H9 (cell line): ENCODE results near the gene EVL. TPM values are rescaled to one million over a fixed set of nuclear protein-coding genes. Genes with fewer than 3 reads are reported as not detected.
A peak's percentile ranks its signal among the peaks of the same experiment; 100 is the strongest.

Source experiments
- DNase-seq: peaks from one replicate; pipeline ENCODE4 v3.0.0-alpha.2; 2017
- H2AFZ ChIP-seq: one replicate; pipeline ENCODE4 v1.6.1; 2013; ENCODE audit warnings: mild to moderate bottlenecking, low read length, control low read depth, moderate library complexity
- H2AK5ac ChIP-seq: 2 replicates; pipeline ENCODE4 v1.6.1; 2013; ENCODE audit warnings: low read length, control low read depth, mixed read lengths; ENCODE audit not compliant: insufficient read length
- H2BK120ac ChIP-seq: one replicate; pipeline ENCODE4 v1.6.1; 2013; ENCODE audit warnings: low read depth, mild to moderate bottlenecking, low read length, control low read depth, inconsistent platforms; ENCODE audit not compliant: poor library complexity, severe bottlenecking
- H2BK12ac ChIP-seq: 2 replicates; pipeline ENCODE4 v1.6.1; 2013; ENCODE audit warnings: low read length, control low read depth, mixed read lengths, low read depth; ENCODE audit not compliant: insufficient read length
- H2BK15ac ChIP-seq: 2 replicates; pipeline ENCODE4 v1.6.1; 2013; ENCODE audit warnings: low read depth, low read length, control low read depth
- H2BK20ac ChIP-seq: one replicate; pipeline ENCODE4 v1.6.1; 2013; ENCODE audit warnings: low read depth, mild to moderate bottlenecking, low read length, control low read depth, inconsistent platforms; ENCODE audit not compliant: poor library complexity, severe bottlenecking
- H2BK5ac ChIP-seq: 2 replicates; pipeline ENCODE4 v1.6.1; 2013; ENCODE audit warnings: low read length, control low read depth, mixed read lengths; ENCODE audit not compliant: insufficient read length
- H3K14ac ChIP-seq: 2 replicates; pipeline ENCODE4 v1.6.1; 2013; ENCODE audit warnings: low read length, control low read depth; ENCODE audit not compliant: insufficient read depth
- H3K18ac ChIP-seq: 2 replicates; pipeline ENCODE4 v1.6.1; 2013; ENCODE audit warnings: low read depth, mild to moderate bottlenecking, mixed read lengths, low read length, control low read depth; ENCODE audit not compliant: insufficient read length
- H3K23ac ChIP-seq: 2 replicates; pipeline ENCODE4 v1.6.1; 2013; ENCODE audit warnings: low read length, control low read depth, mixed read lengths, low read depth; ENCODE audit not compliant: insufficient read length
- H3K23me2 ChIP-seq: 2 replicates; pipeline ENCODE4 v1.6.1; 2013; ENCODE audit warnings: low read depth, mild to moderate bottlenecking, mixed read lengths, low read length, control low read depth; ENCODE audit not compliant: insufficient read length, poor library complexity, severe bottlenecking
- H3K27ac ChIP-seq: 2 replicates; pipeline ENCODE4 v1.5.1; 2013; ENCODE audit warnings: low read length, control low read depth, mixed read lengths, low read depth; ENCODE audit not compliant: insufficient read length
- H3K27me3 ChIP-seq: 2 replicates; pipeline ENCODE4 v1.6.1; 2013; ENCODE audit warnings: low read length, control low read depth, inconsistent platforms; ENCODE audit not compliant: insufficient read depth
- H3K4ac ChIP-seq: 2 replicates; pipeline ENCODE4 v1.6.1; 2013; ENCODE audit warnings: low read depth, mild to moderate bottlenecking, control low read depth, inconsistent platforms, low read length, moderate library complexity
- H3K4me1 ChIP-seq: 2 replicates; pipeline ENCODE4 v1.6.1; 2013; ENCODE audit warnings: low read length, control low read depth, inconsistent platforms; ENCODE audit not compliant: insufficient read depth
- H3K4me2 ChIP-seq: 2 replicates; pipeline ENCODE4 v1.6.1; 2013; ENCODE audit warnings: low read length, control low read depth, mixed read lengths; ENCODE audit not compliant: insufficient read length, insufficient read depth
- H3K56ac ChIP-seq: 2 replicates; pipeline ENCODE4 v1.6.1; 2013; ENCODE audit warnings: low read depth, mild to moderate bottlenecking, mixed read lengths, low read length, control low read depth; ENCODE audit not compliant: insufficient read length
- H3K79me1 ChIP-seq: 2 replicates; pipeline ENCODE4 v1.6.1; 2013; ENCODE audit warnings: low read depth, mild to moderate bottlenecking, moderate library complexity, low read length, control low read depth, inconsistent platforms; ENCODE audit not compliant: insufficient read depth, poor library complexity, severe bottlenecking
- H3K79me2 ChIP-seq: 2 replicates; pipeline ENCODE4 v1.6.1; 2013; ENCODE audit warnings: low read length, control low read depth, inconsistent platforms; ENCODE audit not compliant: insufficient read depth
- H3K9ac ChIP-seq: 2 replicates; pipeline ENCODE4 v1.6.1; 2013; ENCODE audit warnings: low read length, control low read depth, mixed read lengths; ENCODE audit not compliant: insufficient read length; ENCODE audit errors: extremely low read depth
- H3K9me3 ChIP-seq: one replicate; pipeline ENCODE4 v1.6.1; 2013; ENCODE audit warnings: low read depth, low read length, inconsistent platforms; ENCODE audit not compliant: control insufficient read depth
- H3T11ph ChIP-seq: one replicate; pipeline ENCODE4 v1.6.1; 2013; ENCODE audit warnings: mild to moderate bottlenecking, low read length, control low read depth, inconsistent platforms
- H4K20me1 ChIP-seq: one replicate; pipeline ENCODE4 v1.6.1; 2013; ENCODE audit not compliant: control insufficient read depth, insufficient read length, insufficient read depth
- H4K5ac ChIP-seq: 2 replicates; pipeline ENCODE4 v1.6.1; 2013; ENCODE audit warnings: low read depth, mild to moderate bottlenecking, mixed read lengths, low read length, control low read depth; ENCODE audit not compliant: insufficient read length
- H4K8ac ChIP-seq: replicated peaks from 2 replicates; pipeline ENCODE4 v1.6.1; 2013; ENCODE audit warnings: low read length, control low read depth, mixed read lengths, low read depth; ENCODE audit not compliant: insufficient read length
- H4K91ac ChIP-seq: 2 replicates; pipeline ENCODE4 v1.6.1; 2013; ENCODE audit warnings: low read depth, mild to moderate bottlenecking, moderate library complexity, mixed read lengths, low read length, control low read depth; ENCODE audit not compliant: insufficient read length
- H3K27ac Mint-ChIP-seq, 3 experiments: 2 replicates in 2 of 3; 3 replicates in 1 of 3; pipeline ENCODE4 v1.8.0; 2020 to 2021; ENCODE audit warnings: mixed read lengths in 3 of 3, mild to moderate bottlenecking in 1 of 3, moderate library complexity in 1 of 3
- H3K27me3 Mint-ChIP-seq: 2 replicates; pipeline ENCODE4 v1.8.0; 2021; ENCODE audit warnings: low read depth, mild to moderate bottlenecking, moderate library complexity, mixed read lengths
- H3K36me3 Mint-ChIP-seq, 3 experiments: 2 replicates in 2 of 3; 3 replicates in 1 of 3; pipeline ENCODE4 v1.8.0; 2020 to 2021; ENCODE audit warnings: low read depth in 3 of 3, mixed read lengths in 3 of 3; ENCODE audit not compliant: insufficient read depth in 1 of 3
- H3K4me1 Mint-ChIP-seq, 2 experiments: 2 replicates each; pipeline ENCODE4 v1.8.0; 2020; ENCODE audit warnings: mixed read lengths in 2 of 2
- H3K4me3 Mint-ChIP-seq, 2 experiments: 2 replicates in 1 of 2; 3 replicates in 1 of 2; pipeline ENCODE4 v1.8.0; 2020 to 2021; ENCODE audit warnings: mild to moderate bottlenecking in 2 of 2, mixed read lengths in 2 of 2, moderate library complexity in 1 of 2
- H3K9me3 Mint-ChIP-seq, 2 experiments: 2 replicates in 1 of 2; 3 replicates in 1 of 2; pipeline ENCODE4 v1.8.0; 2020; ENCODE audit warnings: mild to moderate bottlenecking in 2 of 2, mixed read lengths in 2 of 2, moderate library complexity in 1 of 2
- WGBS: extraction: QIAGEN DNeasy Blood & Tissue Kit; methylation state at CpG from one replicate; pipeline ENCODE4 v1.1.7; 2013; ENCODE audit warnings: missing lambda C conversion rate, low lambda C conversion rate, mixed read lengths; ENCODE audit not compliant: insufficient read length; ENCODE audit errors: extremely low coverage; 5-methylcytosine and 5-hydroxymethylcytosine counted together
- total RNA-seq: library from RNA; stranded (reverse); gene quantifications from 2 replicates; pipeline ENCODE4 v1.2.1, GENCODE V29; 2021
- TF ChIP-seq, protein P1 (sequence below): fragments of 200-600 bp; sonication (generic); conservative IDR thresholded peaks from 3 replicates; pipeline ENCODE4 v1.8.0; 2021; ENCODE audit warnings: antibody characterized with exemption, mild to moderate bottlenecking

The EVL gene
- total RNA-seq, 1 experiment from 2014 or later: 53.2 TPM

DNA sequence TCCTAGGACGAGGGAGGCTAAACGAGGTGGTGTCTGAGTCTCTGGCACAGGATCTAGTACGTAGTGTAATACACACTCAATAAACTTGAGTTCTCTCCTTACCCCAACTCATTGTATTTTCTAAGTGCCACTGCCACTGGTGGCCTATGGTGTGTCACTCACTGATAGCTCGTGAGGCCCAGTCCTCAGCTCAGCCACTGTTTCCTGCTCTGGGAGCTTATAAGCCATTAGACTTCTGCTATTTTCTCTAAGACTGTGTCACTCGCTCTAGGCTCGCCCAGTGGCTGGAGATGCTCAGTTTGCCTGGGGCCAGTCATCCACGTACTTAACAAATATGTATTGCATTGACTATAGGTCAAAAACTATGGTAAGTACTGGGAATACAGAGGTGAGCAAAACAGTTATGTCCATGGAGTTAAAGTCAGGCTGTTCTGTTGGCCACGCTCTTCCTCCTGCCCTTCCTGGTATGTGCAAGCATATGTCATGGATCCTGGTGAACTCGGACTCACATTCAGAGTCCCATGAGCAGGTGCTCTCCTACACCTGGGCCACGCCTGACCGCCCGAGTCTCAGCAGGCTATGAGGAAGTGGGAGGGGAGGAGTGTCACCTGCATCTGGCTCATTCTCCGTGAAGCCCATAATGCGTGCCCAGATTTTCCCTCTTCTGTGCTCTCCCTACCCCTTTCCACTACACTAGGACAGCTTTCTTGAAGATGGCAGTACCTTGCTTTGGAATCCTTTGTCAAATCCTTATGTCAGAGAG is 52.6 kb downstream of the EVL start:
- Histone ChIP-seq H3K9ac (no peak overlapping the region), H2BK5ac (no peak overlapping the region), H2BK15ac (no peak overlapping the region), H2BK120ac (no peak overlapping the region), H2AFZ (no peak overlapping the region), H3K27ac (no peak overlapping the region), H3K23ac (no peak overlapping the region), H3K56ac (no peak overlapping the region), H3K4ac (no peak overlapping the region), H3K27me3 (no peaks in the 10 kb centered on the region), H4K20me1 (peaks cover 2% of the 10 kb centered on the region), H2AK5ac (no peak overlapping the region), H3K23me2 (no peaks in the 10 kb centered on the region), H3T11ph (no peak overlapping the region), H3K4me2 (no peak overlapping the region), H3K79me1 (no peaks in the 10 kb centered on the region), H4K8ac (no peak overlapping the region), H3K18ac (no peak overlapping the region), H2BK20ac (no peak overlapping the region), H4K91ac (no peak overlapping the region), H3K79me2 (no peaks in the 10 kb centered on the region), H4K5ac (no peak overlapping the region), H2BK12ac (no peak overlapping the region), H3K14ac (no peak overlapping the region), H3K4me1 (no peaks in the 10 kb centered on the region), H3K9me3 (no peaks in the 10 kb centered on the region)
- Mint-ChIP-seq H3K27ac (peak overlapping the region in 1 of 3 experiments; percentile 47; a peak in 3 of 7 replicates), H3K27me3 (no peaks in the 10 kb centered on the region), H3K9me3 (no peaks in the 10 kb centered on the region), H3K4me3 (no peak overlapping the region), H3K4me1 (peaks cover 7% of the 10 kb centered on the region in 2 experiments), H3K36me3 (no peaks in the 10 kb centered on the region)
- DNase-seq: no peak
- no CpG with 5 or more reads among the region's 14 CpGs for WGBS
- TF ChIP-seq, protein P1, sequence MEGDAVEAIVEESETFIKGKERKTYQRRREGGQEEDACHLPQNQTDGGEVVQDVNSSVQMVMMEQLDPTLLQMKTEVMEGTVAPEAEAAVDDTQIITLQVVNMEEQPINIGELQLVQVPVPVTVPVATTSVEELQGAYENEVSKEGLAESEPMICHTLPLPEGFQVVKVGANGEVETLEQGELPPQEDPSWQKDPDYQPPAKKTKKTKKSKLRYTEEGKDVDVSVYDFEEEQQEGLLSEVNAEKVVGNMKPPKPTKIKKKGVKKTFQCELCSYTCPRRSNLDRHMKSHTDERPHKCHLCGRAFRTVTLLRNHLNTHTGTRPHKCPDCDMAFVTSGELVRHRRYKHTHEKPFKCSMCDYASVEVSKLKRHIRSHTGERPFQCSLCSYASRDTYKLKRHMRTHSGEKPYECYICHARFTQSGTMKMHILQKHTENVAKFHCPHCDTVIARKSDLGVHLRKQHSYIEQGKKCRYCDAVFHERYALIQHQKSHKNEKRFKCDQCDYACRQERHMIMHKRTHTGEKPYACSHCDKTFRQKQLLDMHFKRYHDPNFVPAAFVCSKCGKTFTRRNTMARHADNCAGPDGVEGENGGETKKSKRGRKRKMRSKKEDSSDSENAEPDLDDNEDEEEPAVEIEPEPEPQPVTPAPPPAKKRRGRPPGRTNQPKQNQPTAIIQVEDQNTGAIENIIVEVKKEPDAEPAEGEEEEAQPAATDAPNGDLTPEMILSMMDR: no peak
